Measurements from ENCODE around the gene CENPF.
"Not testable (repeated sequence)": the region's sequence is repeated elsewhere in the genome, so short reads cannot be mapped to it uniquely, and the experiment has no call there.

- not testable (repeated sequence) for TF ChIP-seq CTCF (IDR thresholded peaks at IDR 0.05 in 8 of 11, conservative IDR thresholded peaks at IDR 0.05 in 3 of 11); POLR2AphosphoS5 (IDR thresholded peaks at IDR 0.05); POLR2A (IDR thresholded peaks at IDR 0.05)
Measured at GRCh38 chr1:214608817-214609216, 5.8 kb downstream of the CENPF start.
